GM19025 (cell line): ENCODE measurements around the gene STARD8.
"Not testable (repeated sequence)": the region's sequence is repeated elsewhere in the genome, so short reads cannot be mapped to it uniquely, and the experiment has no call there.

Source experiments
- ATAC-seq: cut with Tn5 transposase; IDR thresholded peaks from one replicate; pipeline ENCODE4 v1.9.1; 2021; ENCODE audit warnings: mild to moderate bottlenecking, low read depth, moderate library complexity; ENCODE audit not compliant: unreplicated experiment

STARD8 gene

GRCh38 chrX:68741864-68742263, 94.4 kb downstream of the STARD8 start:
- ATAC-seq: not testable (repeated sequence)

- ATAC-seq: no peak
These were observed 96.3 kb downstream of the STARD8 start for GRCh38 chrX:68743754-68744153.

GRCh38 chrX:68746988-68747387, 99.5 kb downstream of the STARD8 start:
- ATAC-seq: no peak

- no peak for ATAC-seq
These were observed 100.6 kb downstream of the STARD8 start for GRCh38 chrX:68748030-68748429.

- no peak for ATAC-seq
These were observed 102.0 kb downstream of the STARD8 start for GRCh38 chrX:68749426-68749825.

GRCh38 chrX:68750316-68750715, 102.8 kb downstream of the STARD8 start:
- no peak for ATAC-seq

GRCh38 chrX:68751372-68751771, 103.9 kb downstream of the STARD8 start:
- no peak for ATAC-seq

- no peak for ATAC-seq
These were observed 105.8 kb downstream of the STARD8 start for GRCh38 chrX:68753218-68753617.

- no peak for ATAC-seq
These were observed 106.9 kb downstream of the STARD8 start for GRCh38 chrX:68754406-68754805.

GRCh38 chrX:68755616-68756125, 108.2 kb downstream of the STARD8 start:
- no peak for ATAC-seq

GRCh38 chrX:68757331-68757730, 109.9 kb downstream of the STARD8 start:
- no peak for ATAC-seq

GRCh38 chrX:68757731-68758130, 110.3 kb downstream of the STARD8 start:
- no peak for ATAC-seq

- no peak for ATAC-seq
These were observed 111.2 kb downstream of the STARD8 start for GRCh38 chrX:68758671-68759070.

GRCh38 chrX:68761086-68761485, 113.6 kb downstream of the STARD8 start:
- ATAC-seq: no peak

GRCh38 chrX:68762766-68763165, 115.3 kb downstream of the STARD8 start:
- no peak for ATAC-seq

GRCh38 chrX:68763481-68763880, 116.0 kb downstream of the STARD8 start:
- no peak for ATAC-seq
